Erythroblast (primary cell): ENCODE results near the gene CCDC183.

Source experiments
- GATA1 ChIP-seq: IDR thresholded peaks from 2 replicates; pipeline ENCODE4 v1.6.1; 2011; ENCODE audit warnings: low read depth, mild to moderate bottlenecking, control low read depth, low read length, moderate library complexity
- POLR2A ChIP-seq: IDR thresholded peaks from 2 replicates; pipeline ENCODE4 v1.6.1; 2011; ENCODE audit warnings: mild to moderate bottlenecking, low read length

- TF ChIP-seq POLR2A (no peak), GATA1 (no peak)
Measured at GRCh38 chr9:136826703-136827582, 30.8 kb downstream of the CCDC183 start.
